ENCODE results near the gene SCAMP1.

Gene SCAMP1

DNA sequence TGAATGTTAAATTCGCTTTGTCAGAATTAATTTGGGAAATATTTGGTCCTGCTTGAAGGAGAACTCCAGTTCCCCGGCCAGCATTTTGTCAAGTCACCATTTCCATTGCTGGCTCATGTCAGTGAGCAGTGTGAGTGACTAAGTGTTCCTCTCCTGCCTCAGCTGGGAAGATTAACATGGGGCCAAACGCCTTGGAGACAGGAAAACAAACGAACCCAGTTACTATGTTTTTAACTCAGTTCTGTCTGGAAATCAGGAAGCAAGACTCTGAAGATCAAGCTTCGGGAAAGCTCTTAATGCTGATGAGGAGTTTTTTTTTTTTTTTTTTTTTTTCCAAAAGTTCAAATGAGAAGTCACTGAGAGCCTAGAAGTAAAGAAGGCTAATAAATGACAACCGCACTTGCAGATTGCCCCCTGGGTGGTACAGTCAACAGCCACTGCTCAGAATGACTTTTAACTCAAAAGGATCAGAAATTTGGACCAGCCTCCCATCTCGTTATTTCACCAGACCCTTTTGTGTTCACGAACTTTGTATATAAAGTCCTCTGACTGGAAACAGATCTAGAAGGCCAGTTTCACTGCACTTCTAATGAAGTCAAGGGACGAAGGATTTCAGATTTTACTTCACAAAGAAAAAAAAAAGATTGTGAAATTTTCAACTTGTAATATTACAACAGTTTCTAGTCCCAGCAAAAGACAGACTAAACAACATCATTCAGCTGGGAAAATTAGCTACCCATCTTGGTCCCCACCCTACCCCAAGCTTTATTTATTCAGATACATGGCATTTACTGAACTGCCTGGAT lies 166.8 kb downstream of the SCAMP1 start:
- no peak for DNase-seq
- Histone ChIP-seq H3K27me3 (no peaks in the 10 kb centered on the region), H3K9me3 (no peaks in the 10 kb centered on the region), H3K4me1 (no peaks in the 10 kb centered on the region), H3K36me3 (no peaks in the 10 kb centered on the region), H3K4me3 (ENCODE audit: low read depth, low read length) (no peak overlapping the region)
- TF ChIP-seq, protein P1, sequence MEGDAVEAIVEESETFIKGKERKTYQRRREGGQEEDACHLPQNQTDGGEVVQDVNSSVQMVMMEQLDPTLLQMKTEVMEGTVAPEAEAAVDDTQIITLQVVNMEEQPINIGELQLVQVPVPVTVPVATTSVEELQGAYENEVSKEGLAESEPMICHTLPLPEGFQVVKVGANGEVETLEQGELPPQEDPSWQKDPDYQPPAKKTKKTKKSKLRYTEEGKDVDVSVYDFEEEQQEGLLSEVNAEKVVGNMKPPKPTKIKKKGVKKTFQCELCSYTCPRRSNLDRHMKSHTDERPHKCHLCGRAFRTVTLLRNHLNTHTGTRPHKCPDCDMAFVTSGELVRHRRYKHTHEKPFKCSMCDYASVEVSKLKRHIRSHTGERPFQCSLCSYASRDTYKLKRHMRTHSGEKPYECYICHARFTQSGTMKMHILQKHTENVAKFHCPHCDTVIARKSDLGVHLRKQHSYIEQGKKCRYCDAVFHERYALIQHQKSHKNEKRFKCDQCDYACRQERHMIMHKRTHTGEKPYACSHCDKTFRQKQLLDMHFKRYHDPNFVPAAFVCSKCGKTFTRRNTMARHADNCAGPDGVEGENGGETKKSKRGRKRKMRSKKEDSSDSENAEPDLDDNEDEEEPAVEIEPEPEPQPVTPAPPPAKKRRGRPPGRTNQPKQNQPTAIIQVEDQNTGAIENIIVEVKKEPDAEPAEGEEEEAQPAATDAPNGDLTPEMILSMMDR (IDR thresholded peaks at IDR 0.05; ENCODE audit: low read depth, low read length), result no peak

DNA sequence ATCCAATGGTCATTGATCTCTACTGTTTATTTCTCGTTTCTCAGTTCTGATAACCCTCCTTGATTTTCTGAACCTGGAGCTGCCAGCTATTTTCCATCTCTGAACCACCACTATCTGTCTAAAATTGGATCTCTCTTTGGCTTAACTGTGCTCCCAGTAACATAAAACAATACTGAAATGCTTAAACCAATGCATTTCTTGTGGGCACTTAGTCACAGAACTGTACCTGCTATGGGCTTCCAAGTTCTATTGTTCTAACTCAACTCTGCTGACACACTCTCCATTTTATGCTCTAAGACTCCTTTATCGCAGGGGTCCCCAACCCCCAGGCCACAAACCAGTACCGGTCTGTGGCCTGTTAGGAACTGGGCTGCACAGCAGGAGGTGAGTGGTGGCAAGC lies 167.5 kb downstream of the SCAMP1 start:
- no peaks in the 10 kb centered on the region for H3K36me3 ChIP-seq
- no peak for DNase-seq
- H3K4me3 ChIP-seq (ENCODE audit: low read depth, low read length), result no peak overlapping the region
- H3K27me3 ChIP-seq, result no peaks in the 10 kb centered on the region
- no peaks in the 10 kb centered on the region for H3K4me1 ChIP-seq
- H3K9me3 ChIP-seq, result no peaks in the 10 kb centered on the region
- TF ChIP-seq, protein P1 (IDR thresholded peaks at IDR 0.05; ENCODE audit: low read depth, low read length), result no peak

All from BE2C (cell line).